Fibroblast of mammary gland (primary cell): ENCODE results near the gene RNASE8.

Source experiments
- DNase-seq: peaks from one replicate; pipeline ENCODE4 v3.0.0-alpha.2; 2010; ENCODE audit warnings: low read depth
- H3K4me3 ChIP-seq: 2 replicates; pipeline ENCODE4 v1.5.1; 2011; ENCODE audit warnings: low read depth, mild to moderate bottlenecking, low read length, moderate library complexity; ENCODE audit not compliant: control insufficient read depth
- CTCF ChIP-seq: conservative IDR thresholded peaks from 2 replicates; pipeline ENCODE4 v1.5.1; 2011; ENCODE audit warnings: low read depth, low read length, inconsistent platforms; ENCODE audit not compliant: control insufficient read depth, insufficient read depth

Gene RNASE8

GRCh38 chr14:21068521-21069387 lies 11.1 kb downstream of the RNASE8 start:
- peak; percentile 63 for DNase-seq
- peak overlapping the region; percentile 56 for H3K4me3 ChIP-seq
- TF ChIP-seq CTCF = peak; percentile 68

- no peak for DNase-seq
These were observed 11.9 kb downstream of the RNASE8 start for GRCh38 chr14:21069388-21070082.

GRCh38 chr14:21070083-21070609 lies 12.5 kb downstream of the RNASE8 start, which contains the start of gene ARHGEF40:
ARHGEF40 (plus strand) TSS chr14:21070304; CDS start chr14:21070397, 93 bp downstream.
- peak within 1 kb of the TSS; percentile 77 for H3K4me3 ChIP-seq
- DNase-seq = no peak
- TF ChIP-seq CTCF = no peak

More at GRCh38 chr14:21069388-21070082, 11.9 kb downstream of the RNASE8 start:
- TF ChIP-seq CTCF = no peak
- peak overlapping the region; percentile 56 for H3K4me3 ChIP-seq

GRCh38 chr14:21070610-21071224 lies 13.1 kb downstream of the RNASE8 start:
- TF ChIP-seq CTCF = no peak
- DNase-seq = peak; percentile 66
- peak overlapping the region; percentile 77 for H3K4me3 ChIP-seq

GRCh38 chr14:21071225-21072030 lies 13.8 kb downstream of the RNASE8 start:
- TF ChIP-seq CTCF = no peak
- peak; percentile 95 for DNase-seq
- peak overlapping the region; percentile 77 for H3K4me3 ChIP-seq
